ENCODE data around the gene UNC5A.
A peak's percentile ranks its signal among the peaks of the same experiment; 100 is the strongest.

UNC5A gene

GRCh38 chr5:176881816-176882566 lies 71.6 kb downstream of the UNC5A start:
- no peak for DNase-seq

GRCh38 chr5:176882567-176882903 lies 72.2 kb downstream of the UNC5A start:
- no peak for DNase-seq

- no peak for DNase-seq
These were observed 73.6 kb downstream of the UNC5A start for GRCh38 chr5:176883700-176884570.

GRCh38 chr5:176884571-176884890 lies 74.2 kb downstream of the UNC5A start:
- no peak for DNase-seq

- DNase-seq: no peak
These were observed 76.2 kb downstream of the UNC5A start for GRCh38 chr5:176886336-176887251.

- DNase-seq: no peak
These were observed 77.0 kb downstream of the UNC5A start for GRCh38 chr5:176887252-176887849.

- no peak for DNase-seq
These were observed 77.9 kb downstream of the UNC5A start for GRCh38 chr5:176888016-176888864.

- no peak for DNase-seq
These were observed 78.5 kb downstream of the UNC5A start for GRCh38 chr5:176888865-176889165.

GRCh38 chr5:176889321-176890280 lies 79.2 kb downstream of the UNC5A start:
- DNase-seq: no peak

GRCh38 chr5:176890455-176891330 lies 80.3 kb downstream of the UNC5A start:
- no peak for DNase-seq

- no peak for DNase-seq
These were observed 81.1 kb downstream of the UNC5A start for GRCh38 chr5:176891331-176891958.

GRCh38 chr5:176892663-176893062 lies 82.3 kb downstream of the UNC5A start:
- no peak for DNase-seq

GRCh38 chr5:176894298-176894697 lies 83.9 kb downstream of the UNC5A start:
- DNase-seq: no peak

- no peak for DNase-seq
These were observed 85.5 kb downstream of the UNC5A start for GRCh38 chr5:176895831-176896230.

GRCh38 chr5:176897263-176897662 lies 86.9 kb downstream of the UNC5A start:
- DNase-seq: no peak

- DNase-seq: peak; percentile 7
These were observed 89.0 kb downstream of the UNC5A start, which contains the start of gene HK3 for GRCh38 chr5:176899296-176899891. Gene HK3 (minus strand): TSS chr5:176899346. CDS start chr5:176896159, 3,187 bp downstream.

- DNase-seq: no peak
These were observed 89.8 kb downstream of the UNC5A start for GRCh38 chr5:176899946-176900779.

GRCh38 chr5:176900780-176901204 lies 90.4 kb downstream of the UNC5A start:
- DNase-seq: no peak
